ENCODE data around the gene PDE6A.

The PDE6A gene

GRCh38 chr5:149839761-149840160, 104.8 kb downstream of the PDE6A start:
- no peak for DNase-seq (ENCODE audit: low spot score)
- in situ Hi-C loops (cut with MboI; ENCODE audit: low sequenced_read_pairs, unreplicated experiment): no loop called here
- TF ChIP-seq CTCF (IDR thresholded peaks at IDR 0.05; ENCODE audit: borderline replicate concordance, control extremely low read depth, extremely low read depth, insufficient read depth, missing control alignments): no peak

- TF ChIP-seq CTCF (IDR thresholded peaks at IDR 0.05; ENCODE audit: borderline replicate concordance, control extremely low read depth, extremely low read depth, insufficient read depth, missing control alignments): no peak
- in situ Hi-C loops (cut with MboI; ENCODE audit: low sequenced_read_pairs, unreplicated experiment): no loop called here
- no peak for DNase-seq (ENCODE audit: low spot score)
Observed at GRCh38 chr5:149838881-149839739, 105.5 kb downstream of the PDE6A start.

GRCh38 chr5:149837680-149838269, 106.8 kb downstream of the PDE6A start:
- in situ Hi-C loops (cut with MboI; ENCODE audit: low sequenced_read_pairs, unreplicated experiment): no loop called here
- no peak for TF ChIP-seq CTCF (IDR thresholded peaks at IDR 0.05; ENCODE audit: borderline replicate concordance, control extremely low read depth, extremely low read depth, insufficient read depth, missing control alignments)
- no peak for DNase-seq (ENCODE audit: low spot score)

GRCh38 chr5:149836451-149837139, 108.0 kb downstream of the PDE6A start:
- in situ Hi-C loops (cut with MboI; ENCODE audit: low sequenced_read_pairs, unreplicated experiment): no loop called here
- TF ChIP-seq CTCF (IDR thresholded peaks at IDR 0.05; ENCODE audit: borderline replicate concordance, control extremely low read depth, extremely low read depth, insufficient read depth, missing control alignments): no peak

GRCh38 chr5:149834246-149834855, 110.2 kb downstream of the PDE6A start:
- in situ Hi-C loops (cut with MboI; ENCODE audit: low sequenced_read_pairs, unreplicated experiment): no loop called here
- peak; percentile 81 for DNase-seq (ENCODE audit: low spot score)
- peak; percentile 30 for TF ChIP-seq CTCF (IDR thresholded peaks at IDR 0.05; ENCODE audit: borderline replicate concordance, control extremely low read depth, extremely low read depth, insufficient read depth, missing control alignments)

More at GRCh38 chr5:149836451-149837139, 108.0 kb downstream of the PDE6A start:
- no peak for DNase-seq (ENCODE audit: low spot score)

GRCh38 chr5:149833116-149833827, 111.3 kb downstream of the PDE6A start:
- TF ChIP-seq CTCF (IDR thresholded peaks at IDR 0.05; ENCODE audit: borderline replicate concordance, control extremely low read depth, extremely low read depth, insufficient read depth, missing control alignments): no peak
- in situ Hi-C loops (cut with MboI; ENCODE audit: low sequenced_read_pairs, unreplicated experiment): no loop called here
- no peak for DNase-seq (ENCODE audit: low spot score)

All from GM13976 (cell line).